GM18511 (cell line): Measurements from ENCODE around the gene P4HA2.
A peak's percentile ranks its signal among the peaks of the same experiment; 100 is the strongest.
"Not testable (repeated sequence)": the region's sequence is repeated elsewhere in the genome, so short reads cannot be mapped to it uniquely, and the experiment has no call there.

Experiments used
- ATAC-seq: cut with Tn5 transposase; IDR thresholded peaks from one replicate; pipeline ENCODE4 v1.9.1; 2021; ENCODE audit warnings: mild to moderate bottlenecking, moderate library complexity; ENCODE audit not compliant: unreplicated experiment

Gene P4HA2

GRCh38 chr5:132203916-132204315 lies 23.7 kb downstream of the P4HA2 start:
- no peak for ATAC-seq

DNA sequence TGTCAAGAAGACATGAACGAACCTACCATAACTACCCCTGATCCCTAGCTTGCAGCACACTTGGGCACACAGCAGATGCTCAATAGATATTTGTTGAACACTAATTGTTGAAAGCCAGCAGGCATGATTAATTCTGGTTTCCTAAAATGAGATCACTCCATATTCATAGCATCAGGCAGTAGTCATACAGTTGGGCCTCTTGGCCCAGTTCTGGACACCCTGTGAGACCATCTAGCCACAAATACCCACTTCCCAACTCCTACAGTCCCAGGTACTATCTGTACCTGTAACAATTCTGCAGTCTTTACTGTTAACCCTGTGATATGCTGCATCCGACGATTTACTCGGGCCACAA lies 24.2 kb downstream of the P4HA2 start:
- no peak for ATAC-seq

DNA sequence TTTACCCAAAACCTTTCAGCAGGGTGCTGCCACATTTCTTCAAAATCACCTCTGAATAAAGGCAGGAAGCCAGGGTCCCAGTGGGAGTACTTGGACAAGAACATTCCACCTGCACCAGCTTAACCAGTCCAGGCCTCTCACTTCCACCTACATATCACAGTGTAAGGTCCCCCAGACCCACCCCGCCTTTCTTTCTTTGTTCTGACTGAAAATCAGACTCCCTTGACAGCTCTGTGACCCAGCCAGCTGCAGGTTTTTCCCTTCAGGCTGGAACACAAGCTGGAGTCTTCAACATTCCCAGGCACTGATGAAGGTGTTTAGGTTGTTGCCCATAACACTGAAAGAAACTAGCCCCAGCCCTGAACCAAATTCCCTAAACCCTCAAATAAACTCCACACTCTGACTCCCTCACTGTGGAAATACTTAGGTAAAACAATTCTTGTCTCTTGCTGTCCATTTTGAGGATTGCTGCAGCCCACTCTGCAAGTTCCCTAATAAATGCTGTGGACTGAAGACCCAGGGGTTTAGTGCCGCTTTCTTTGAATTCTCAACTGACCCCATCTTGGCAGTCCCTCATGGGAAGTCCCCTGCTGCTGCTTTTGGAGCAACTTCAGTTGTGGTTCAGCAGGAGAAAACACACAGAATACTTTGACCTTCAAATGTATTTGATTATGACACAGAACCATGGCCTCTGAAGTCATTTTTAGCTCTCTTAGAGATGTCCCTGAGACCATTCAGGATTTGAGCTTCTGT lies 24.8 kb downstream of the P4HA2 start:
- no peak for ATAC-seq

DNA sequence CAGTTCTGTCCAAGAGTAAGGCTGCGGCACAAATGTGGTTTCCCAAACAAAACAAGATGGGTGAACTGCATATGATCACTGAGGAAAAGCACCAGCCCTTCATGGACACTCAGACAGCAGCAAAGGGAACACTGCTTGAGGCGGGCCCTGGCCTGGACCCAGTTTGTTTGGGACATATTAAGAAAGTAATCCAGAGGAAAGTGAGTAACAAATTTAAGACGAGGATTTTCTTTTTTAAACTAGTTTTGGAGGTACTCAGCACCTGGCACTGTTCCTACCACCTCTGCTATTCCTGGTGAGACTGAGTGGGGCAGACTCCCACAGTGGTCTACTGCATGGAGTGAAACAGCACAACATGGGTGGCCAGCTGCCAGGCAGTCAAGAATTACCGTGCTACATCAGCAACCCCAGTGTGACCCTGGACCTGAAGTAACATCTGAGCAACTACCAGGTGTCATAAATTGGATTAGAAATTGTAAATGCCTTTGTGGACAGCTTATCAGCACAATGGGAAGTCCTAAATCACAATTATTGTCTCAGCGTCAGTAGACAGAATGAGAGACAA lies 28.5 kb downstream of the P4HA2 start:
- ATAC-seq: no peak

GRCh38 chr5:132198571-132198970 lies 29.1 kb downstream of the P4HA2 start:
- ATAC-seq: no peak

- ATAC-seq: no peak
Measured at GRCh38 chr5:132195727-132196126, 31.9 kb downstream of the P4HA2 start.

GRCh38 chr5:132193165-132193694 lies 34.4 kb downstream of the P4HA2 start:
- ATAC-seq: no peak

GRCh38 chr5:132190161-132190817 lies 37.4 kb downstream of the P4HA2 start:
- ATAC-seq: peak; percentile 97

DNA sequence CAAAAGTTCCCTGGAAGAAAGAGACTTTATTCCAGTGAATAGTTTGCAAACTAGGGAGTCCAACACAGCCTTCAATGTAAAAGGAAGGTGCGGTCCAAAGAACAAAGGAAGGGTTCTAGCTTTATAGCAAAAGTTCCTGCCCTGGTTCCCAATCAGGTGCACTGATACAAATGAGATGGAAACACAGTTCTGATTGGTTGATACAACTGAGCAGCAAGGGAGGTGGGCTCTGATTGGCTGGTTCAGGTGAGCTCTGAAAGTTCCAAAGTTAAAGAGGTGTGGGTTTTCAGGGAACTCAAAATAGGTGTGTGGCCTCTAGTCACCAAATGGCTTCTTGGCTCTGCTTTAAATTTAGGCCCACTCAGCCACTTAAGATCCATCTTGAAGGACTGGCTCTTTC lies 43.1 kb downstream of the P4HA2 start:
- no peak for ATAC-seq

DNA sequence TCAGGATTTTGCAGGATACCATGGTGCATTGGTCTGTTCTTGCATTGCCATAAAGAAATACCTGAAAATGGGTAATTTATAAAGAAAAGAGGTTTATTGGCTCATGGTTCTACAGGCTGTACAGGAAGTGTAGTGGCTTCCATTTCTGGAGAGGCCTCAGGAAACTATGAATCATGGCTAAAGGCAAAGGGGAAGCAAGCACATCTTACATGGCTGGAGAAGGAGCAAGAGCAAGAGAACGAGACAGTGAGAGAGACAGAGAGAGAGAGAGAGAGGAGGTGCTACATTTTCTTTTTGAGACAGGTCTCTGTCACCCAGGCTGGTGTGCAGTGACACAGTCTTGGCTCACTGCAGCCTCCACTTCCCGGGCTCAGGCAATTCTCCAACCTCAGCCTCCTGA lies 43.9 kb downstream of the P4HA2 start:
- no peak for ATAC-seq

- no peak for ATAC-seq
Measured at GRCh38 chr5:132182359-132183040, 45.2 kb downstream of the P4HA2 start.

- no peak for ATAC-seq
Measured at GRCh38 chr5:132181011-132181629, 46.5 kb downstream of the P4HA2 start.

DNA sequence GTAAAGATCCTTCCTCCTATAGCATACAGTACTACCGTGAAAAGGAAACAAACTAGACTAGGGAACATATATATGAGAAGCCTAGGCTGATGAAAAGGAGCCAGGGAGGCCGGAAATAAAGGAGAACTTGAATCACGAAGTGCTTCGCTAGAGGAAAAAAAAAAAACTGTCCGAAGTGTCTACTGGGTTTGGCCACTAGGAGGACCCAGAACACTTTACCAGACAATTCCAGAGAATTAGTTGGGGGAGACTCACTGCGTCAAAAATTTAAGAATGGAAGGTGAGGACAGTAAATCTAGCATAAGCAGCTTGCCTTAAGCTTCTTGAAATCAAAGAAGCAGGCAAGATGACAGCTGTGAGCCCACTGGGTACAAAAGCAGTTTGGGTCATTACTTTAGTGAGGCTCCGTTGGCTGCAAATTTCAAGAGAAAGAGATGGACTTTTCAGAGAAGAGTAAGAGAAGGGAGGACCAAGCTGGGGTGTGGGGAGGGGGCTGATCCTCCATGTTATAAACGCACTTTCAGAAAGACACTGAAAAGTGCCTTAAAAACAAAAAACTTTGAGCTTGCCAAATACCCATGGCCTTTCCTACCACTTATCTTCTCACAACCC lies 47.4 kb downstream of the P4HA2 start:
- ATAC-seq: no peak

- ATAC-seq: no peak
Measured at GRCh38 chr5:132179405-132179804, 48.2 kb downstream of the P4HA2 start.

DNA sequence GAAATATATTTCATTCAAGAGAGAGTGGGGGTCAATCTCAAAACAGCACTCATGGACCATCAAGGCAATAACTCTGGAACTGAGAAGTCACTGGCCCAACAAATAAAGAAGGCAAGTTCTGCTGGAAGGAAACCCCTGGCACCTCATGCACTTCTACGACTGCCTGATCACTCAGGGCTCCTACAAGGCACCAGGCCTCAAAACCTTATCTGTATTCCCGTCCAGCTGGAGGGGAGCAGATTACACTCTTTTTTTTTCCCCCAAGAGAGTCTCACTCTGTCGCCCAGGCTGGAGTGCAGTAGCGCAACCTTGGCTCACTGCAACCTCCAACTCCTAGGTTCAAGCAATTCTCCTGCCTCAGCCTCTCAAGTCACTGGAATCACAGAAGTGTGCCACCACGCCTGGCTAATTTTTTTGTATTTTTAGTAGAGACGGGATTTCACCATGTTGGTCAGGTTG lies 49.9 kb downstream of the P4HA2 start:
- no peak for ATAC-seq

- ATAC-seq: peak; percentile 78
Measured at GRCh38 chr5:132176987-132177386, 50.7 kb downstream of the P4HA2 start.

DNA sequence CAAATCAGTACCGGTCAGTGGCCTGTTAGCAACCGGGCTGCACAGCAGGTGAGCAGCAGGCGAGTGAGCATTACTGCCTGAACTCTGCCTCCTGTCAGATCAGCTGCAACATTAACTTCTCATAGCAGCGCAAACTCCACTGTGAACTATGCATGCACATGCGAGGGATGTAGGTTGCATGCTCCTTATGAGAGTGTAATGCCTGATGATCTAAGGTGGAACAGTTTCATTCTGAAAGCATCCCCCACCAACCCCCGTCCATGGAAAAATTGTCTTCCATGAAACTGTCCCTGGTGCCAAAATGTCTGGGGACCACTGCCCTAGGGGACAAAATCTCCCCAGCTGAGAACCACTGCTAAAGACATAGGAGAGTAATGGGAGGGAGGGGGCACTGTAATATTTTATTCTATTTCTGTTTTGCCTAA lies 51.1 kb downstream of the P4HA2 start:
- ATAC-seq: peak; percentile 21

DNA sequence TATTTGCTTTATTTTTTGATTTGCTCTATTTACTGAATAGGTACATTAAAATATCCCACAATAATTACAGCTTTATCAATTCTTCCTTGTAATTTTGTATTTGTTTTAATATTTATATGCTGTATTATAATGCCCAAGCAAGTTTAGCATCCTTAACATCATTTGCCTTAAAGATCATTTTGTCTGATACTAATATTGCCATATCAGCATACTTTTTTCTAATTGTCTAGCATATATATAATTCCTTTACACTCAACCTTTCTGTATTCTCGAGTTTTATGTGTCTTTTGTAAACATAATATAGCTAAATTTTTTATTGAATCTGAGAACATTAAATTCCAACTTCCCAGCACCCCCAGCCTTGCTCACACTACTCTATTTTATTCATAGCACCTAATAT lies 64.7 kb downstream of the P4HA2 start:
- no peak for ATAC-seq

GRCh38 chr5:132161574-132162326 lies 65.9 kb downstream of the P4HA2 start:
- not testable (repeated sequence) for ATAC-seq

GRCh38 chr5:132156413-132156812 lies 71.2 kb downstream of the P4HA2 start:
- no peak for ATAC-seq
